GM12878 (cell line): Measurements from ENCODE around the gene SHD. TPM values are rescaled to one million over a fixed set of nuclear protein-coding genes. Genes with fewer than 3 reads are reported as not detected.
"Not testable (repeated sequence)": the region's sequence is repeated elsewhere in the genome, so short reads cannot be mapped to it uniquely, and the experiment has no call there.

Experiments
- ATAC-seq: fragments of 200-7000 bp; cut with Tn5 transposase; 3 replicates; pipeline ENCODE4 v1.9.1; 2020; ENCODE audit warnings: mild to moderate bottlenecking, moderate library complexity
- BruUV-seq: library from RNA; stranded (reverse); fragments of 400-500 nt; replicated peaks from 2 replicates; lab custom pipeline; 2021; lab: Mats Ljungman, UMichigan
- CTCF ChIA-PET: fragments of 300-600 bp; sonication (Branson Sonifier 250); formaldehyde crosslinking; extraction: SDS; loops from one replicate; lab custom pipeline; 2021; ENCODE audit warnings: inconsistent platforms; lab: Yijun Ruan, JAX
- POLR2A ChIA-PET: fragments of 350-600 bp; formaldehyde crosslinking; extraction: SDS; loops from one replicate; lab custom pipeline; 2021; ENCODE audit warnings: inconsistent platforms; lab: Charles Lee
- RAD21 ChIA-PET: fragments of 300-600 bp; sonication (Branson Sonifier 250); formaldehyde crosslinking; loops from one replicate; lab custom pipeline; 2023; ENCODE audit warnings: antibody characterized with exemption; ENCODE audit not compliant: unreplicated experiment; lab: Charles Lee
- SMC1A ChIA-PET: fragments of 300-600 bp; sonication (Branson Sonifier 250); formaldehyde crosslinking; loops from one replicate; lab custom pipeline; 2023; ENCODE audit not compliant: unreplicated experiment, uncharacterized antibody; lab: Charles Lee
- DNase-seq: peaks from one replicate; pipeline ENCODE4 v3.0.0-alpha.2; 2011; ENCODE audit warnings: low read depth, low spot score
- FAIRE-seq: peaks from 3 replicates; lab custom pipeline; 2011; peaks lifted over from hg19 to GRCh38; lab: Jason Lieb, UNC
- H2AFZ ChIP-seq: 2 replicates; pipeline ENCODE4 v1.6.0; 2011; ENCODE audit warnings: low read depth, low read length, control low read depth; ENCODE audit not compliant: control insufficient read depth
- H3K27ac ChIP-seq: 2 replicates; pipeline ENCODE4 v1.5.1; 2011; ENCODE audit warnings: control low read depth; ENCODE audit not compliant: control insufficient read depth, insufficient read depth
- H3K27me3 ChIP-seq, 2 experiments: replicated peaks in 1 of 2; 2 replicates each; pipeline versions ENCODE4 v1.6.0 to v1.6.1; 2011; ENCODE audit warnings: low read length in 1 of 2; ENCODE audit not compliant: control insufficient read depth in 2 of 2, insufficient read depth in 2 of 2
- H3K36me3 ChIP-seq, 2 experiments: 2 replicates each; pipeline ENCODE4 v1.5.1; 2011; ENCODE audit warnings: low read length in 1 of 2; ENCODE audit not compliant: control insufficient read depth in 2 of 2, insufficient read depth in 2 of 2
- H3K4me1 ChIP-seq: 2 replicates; pipeline ENCODE4 v1.6.1; 2011; ENCODE audit warnings: mild to moderate bottlenecking, low read length, moderate library complexity, mixed read lengths; ENCODE audit not compliant: control insufficient read depth, insufficient read depth
- H3K4me2 ChIP-seq: 2 replicates; pipeline ENCODE4 v1.6.0; 2011; ENCODE audit warnings: control low read depth; ENCODE audit not compliant: control insufficient read depth, insufficient read depth
- H3K4me3 ChIP-seq: fragments of 200-600 bp; sonication (generic); 2 replicates; pipeline ENCODE4 v1.5.1; 2016
- H3K79me2 ChIP-seq: 2 replicates; pipeline ENCODE4 v1.6.0; 2011; ENCODE audit warnings: low read length; ENCODE audit not compliant: control insufficient read depth, insufficient read depth
- H3K9ac ChIP-seq: 2 replicates; pipeline ENCODE4 v1.8.0; 2011; ENCODE audit warnings: low read length, control low read depth, mixed read lengths; ENCODE audit not compliant: control insufficient read depth, insufficient read depth
- H3K9me3 ChIP-seq: replicated peaks from 3 replicates; pipeline ENCODE4 v1.5.1; 2011; ENCODE audit warnings: mild to moderate bottlenecking, low read length; ENCODE audit not compliant: control insufficient read depth, insufficient read depth
- H4K20me1 ChIP-seq: 2 replicates; pipeline ENCODE4 v1.6.0; 2011; ENCODE audit not compliant: control insufficient read depth, insufficient read depth
- BHLHE40 ChIP-seq, 2 experiments: fragments of 450-650 bp in 1 of 2; IDR thresholded peaks; 2 replicates each; pipeline ENCODE4 v1.6.1; 2011 to 2017; ENCODE audit warnings: low read depth in 2 of 2, borderline replicate concordance in 1 of 2, improper control_type of control experiment in 1 of 2, low read length in 1 of 2, mild to moderate bottlenecking in 1 of 2
- BRCA1 ChIP-seq: IDR thresholded peaks from 2 replicates; pipeline ENCODE4 v1.6.1; 2011; ENCODE audit warnings: low read depth, low read length, improper control_type of control experiment
- EP300 ChIP-seq, 2 experiments: fragments of 150-350 bp in 1 of 2; IDR thresholded peaks; 2 replicates each; pipeline ENCODE4 v1.6.1; 2011 to 2012; ENCODE audit warnings: low read depth in 2 of 2, low read length in 2 of 2, borderline replicate concordance in 1 of 2, improper control_type of control experiment in 1 of 2, inconsistent platforms in 1 of 2; ENCODE audit not compliant: control insufficient read depth in 1 of 2
- ETV6 ChIP-seq, 2 experiments: fragments of 450-650 bp in 1 of 2; IDR thresholded peaks in 1 of 2; conservative IDR thresholded peaks in 1 of 2; 2 replicates each; pipeline ENCODE4 v1.6.1; 2014; ENCODE audit warnings: antibody characterized with exemption in 1 of 2, borderline replicate concordance in 1 of 2, low read depth in 1 of 2, mild to moderate bottlenecking in 1 of 2, moderate library complexity in 1 of 2
- IKZF1 ChIP-seq: fragments of 450-650 bp; conservative IDR thresholded peaks from 2 replicates; pipeline ENCODE4 v1.6.1; 2017; ENCODE audit warnings: antibody characterized with exemption, mild to moderate bottlenecking
- IRF4 ChIP-seq: IDR thresholded peaks from 2 replicates; pipeline ENCODE4 v1.6.1; 2011; ENCODE audit warnings: low read depth, low read length
- LARP7 ChIP-seq: fragments of 450-650 bp; IDR thresholded peaks from 2 replicates; pipeline ENCODE4 v1.6.1; 2017; ENCODE audit warnings: mild to moderate bottlenecking
- NR2C1 ChIP-seq: fragments of 450-650 bp; IDR thresholded peaks from 2 replicates; pipeline ENCODE4 v1.6.1; 2017; ENCODE audit warnings: antibody characterized with exemption, mild to moderate bottlenecking, moderate library complexity
- RAD51 ChIP-seq: fragments of 450-650 bp; IDR thresholded peaks from 2 replicates; pipeline ENCODE4 v1.6.1; 2016; ENCODE audit warnings: moderate library complexity, mild to moderate bottlenecking, inconsistent platforms
- ZSCAN29 ChIP-seq: fragments of 450-650 bp; IDR thresholded peaks from 2 replicates; pipeline ENCODE4 v1.6.1; 2017; ENCODE audit warnings: mild to moderate bottlenecking, moderate library complexity
- WGBS: methylation state at CpG from one replicate; pipeline ENCODE4 v1.1.6; 2016; ENCODE audit warnings: low lambda C conversion rate; ENCODE audit not compliant: insufficient replicate concordance, insufficient coverage; ENCODE audit errors: missing lambda C conversion rate; 5-methylcytosine and 5-hydroxymethylcytosine counted together
- in situ Hi-C: fragments of 300-500 bp; cut with MboI; formaldehyde crosslinking; loops from 9 replicates; pipeline ENCODE4 v1.14.3; 2018; ENCODE audit warnings: mixed read lengths
- intact Hi-C: fragments of 100-400 bp; cut with micrococcal nuclease; formaldehyde crosslinking; loops from one replicate; pipeline ENCODE4 v1.14.2; 2022; ENCODE audit not compliant: unreplicated experiment
- polyA plus RNA-seq, 11 experiments: library from polyadenylated mRNA; depleted of rRNA in 4 of 11; unstranded in 6 of 11; stranded (reverse) in 5 of 11; fragments of >200 nt; fragmentation: Nextera tagmentation in 4 of 11; fragmentation: Illumina TruSeq in 1 of 11; extraction: Ambion mirVana in 4 of 11; extraction: Trizol in 1 of 11; gene quantifications; 1 replicate in 1 of 11; 2 replicates in 10 of 11; pipeline versions ENCODE4 v1.2.1 to v1.2.3, GENCODE V29; 2011 to 2016; ENCODE audit warnings: inconsistent platforms in 2 of 11, missing spikeins in 2 of 11, low read depth in 1 of 11
- total RNA-seq, 4 experiments: library from RNA; depleted of rRNA in 3 of 4; stranded (reverse); fragments of >200 nt in 3 of 4; fragmentation: Illumina TruSeq in 1 of 4; extraction: Trizol in 1 of 4; gene quantifications; 2 replicates each; pipeline versions ENCODE4 v1.2.1 to v1.2.3, GENCODE V29; 2013 to 2021
- TF ChIP-seq, protein P1 (sequence below): fragments of 450-650 bp; IDR thresholded peaks from 2 replicates; pipeline ENCODE4 v1.6.1; 2017; ENCODE audit warnings: mild to moderate bottlenecking, moderate library complexity
- TF ChIP-seq, protein P2 (sequence below): fragments of 450-650 bp; IDR thresholded peaks from 2 replicates; pipeline ENCODE4 v1.6.1; 2017; ENCODE audit warnings: mild to moderate bottlenecking

Gene SHD
- total and polyA plus RNA-seq, 10 of the 15 experiments (the other 5 are each of a cell fraction or from before 2014, with no cell fraction given): 0.09 TPM; not detected in 9

DNA sequence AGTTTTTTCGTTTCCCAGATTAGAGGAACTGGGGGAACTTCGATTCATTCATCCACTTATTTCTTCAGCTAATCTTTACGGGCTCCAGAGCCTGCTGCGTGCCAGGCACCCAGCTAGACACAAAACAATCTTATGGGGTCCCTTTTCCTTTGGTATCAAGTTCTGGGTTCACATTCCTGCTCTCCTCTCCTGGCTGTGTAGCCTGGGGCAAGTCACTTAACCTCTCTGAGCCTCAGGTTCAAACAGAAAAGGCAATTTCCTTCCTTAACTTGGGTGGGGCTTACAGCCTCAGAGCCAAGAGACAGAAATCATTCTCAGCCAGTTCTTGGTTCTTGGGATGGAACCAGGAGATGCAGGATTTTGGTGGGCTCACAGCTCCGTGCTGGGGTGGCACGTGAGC lies 5.9 kb downstream of the SHD start:
- POLR2A ChIA-PET: no interaction called here
- TF ChIP-seq, protein P1, sequence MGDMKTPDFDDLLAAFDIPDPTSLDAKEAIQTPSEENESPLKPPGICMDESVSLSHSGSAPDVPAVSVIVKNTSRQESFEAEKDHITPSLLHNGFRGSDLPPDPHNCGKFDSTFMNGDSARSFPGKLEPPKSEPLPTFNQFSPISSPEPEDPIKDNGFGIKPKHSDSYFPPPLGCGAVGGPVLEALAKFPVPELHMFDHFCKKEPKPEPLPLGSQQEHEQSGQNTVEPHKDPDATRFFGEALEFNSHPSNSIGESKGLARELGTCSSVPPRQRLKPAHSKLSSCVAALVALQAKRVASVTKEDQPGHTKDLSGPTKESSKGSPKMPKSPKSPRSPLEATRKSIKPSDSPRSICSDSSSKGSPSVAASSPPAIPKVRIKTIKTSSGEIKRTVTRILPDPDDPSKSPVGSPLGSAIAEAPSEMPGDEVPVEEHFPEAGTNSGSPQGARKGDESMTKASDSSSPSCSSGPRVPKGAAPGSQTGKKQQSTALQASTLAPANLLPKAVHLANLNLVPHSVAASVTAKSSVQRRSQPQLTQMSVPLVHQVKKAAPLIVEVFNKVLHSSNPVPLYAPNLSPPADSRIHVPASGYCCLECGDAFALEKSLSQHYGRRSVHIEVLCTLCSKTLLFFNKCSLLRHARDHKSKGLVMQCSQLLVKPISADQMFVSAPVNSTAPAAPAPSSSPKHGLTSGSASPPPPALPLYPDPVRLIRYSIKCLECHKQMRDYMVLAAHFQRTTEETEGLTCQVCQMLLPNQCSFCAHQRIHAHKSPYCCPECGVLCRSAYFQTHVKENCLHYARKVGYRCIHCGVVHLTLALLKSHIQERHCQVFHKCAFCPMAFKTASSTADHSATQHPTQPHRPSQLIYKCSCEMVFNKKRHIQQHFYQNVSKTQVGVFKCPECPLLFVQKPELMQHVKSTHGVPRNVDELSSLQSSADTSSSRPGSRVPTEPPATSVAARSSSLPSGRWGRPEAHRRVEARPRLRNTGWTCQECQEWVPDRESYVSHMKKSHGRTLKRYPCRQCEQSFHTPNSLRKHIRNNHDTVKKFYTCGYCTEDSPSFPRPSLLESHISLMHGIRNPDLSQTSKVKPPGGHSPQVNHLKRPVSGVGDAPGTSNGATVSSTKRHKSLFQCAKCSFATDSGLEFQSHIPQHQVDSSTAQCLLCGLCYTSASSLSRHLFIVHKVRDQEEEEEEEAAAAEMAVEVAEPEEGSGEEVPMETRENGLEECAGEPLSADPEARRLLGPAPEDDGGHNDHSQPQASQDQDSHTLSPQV: no peak
- no peak for TF ChIP-seq IKZF1
- TF ChIP-seq EP300 (IDR thresholded peaks at IDR 0.05; ENCODE audit: borderline replicate concordance in 1 of 2, control insufficient read depth in 1 of 2, low read depth in 2 of 2, low read length in 2 of 2): no peak
- TF ChIP-seq RAD51: no peak
- no peak for TF ChIP-seq BHLHE40 (IDR thresholded peaks at IDR 0.05; ENCODE audit: borderline replicate concordance in 1 of 2, low read depth in 2 of 2, low read length in 1 of 2)
- no peak for TF ChIP-seq ZSCAN29
- no peak for TF ChIP-seq BRCA1
- TF ChIP-seq NR2C1: no peak
- TF ChIP-seq, protein P2, sequence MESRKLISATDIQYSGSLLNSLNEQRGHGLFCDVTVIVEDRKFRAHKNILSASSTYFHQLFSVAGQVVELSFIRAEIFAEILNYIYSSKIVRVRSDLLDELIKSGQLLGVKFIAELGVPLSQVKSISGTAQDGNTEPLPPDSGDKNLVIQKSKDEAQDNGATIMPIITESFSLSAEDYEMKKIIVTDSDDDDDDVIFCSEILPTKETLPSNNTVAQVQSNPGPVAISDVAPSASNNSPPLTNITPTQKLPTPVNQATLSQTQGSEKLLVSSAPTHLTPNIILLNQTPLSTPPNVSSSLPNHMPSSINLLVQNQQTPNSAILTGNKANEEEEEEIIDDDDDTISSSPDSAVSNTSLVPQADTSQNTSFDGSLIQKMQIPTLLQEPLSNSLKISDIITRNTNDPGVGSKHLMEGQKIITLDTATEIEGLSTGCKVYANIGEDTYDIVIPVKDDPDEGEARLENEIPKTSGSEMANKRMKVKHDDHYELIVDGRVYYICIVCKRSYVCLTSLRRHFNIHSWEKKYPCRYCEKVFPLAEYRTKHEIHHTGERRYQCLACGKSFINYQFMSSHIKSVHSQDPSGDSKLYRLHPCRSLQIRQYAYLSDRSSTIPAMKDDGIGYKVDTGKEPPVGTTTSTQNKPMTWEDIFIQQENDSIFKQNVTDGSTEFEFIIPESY: no peak
- TF ChIP-seq ETV6 (conservative IDR thresholded peaks at IDR 0.05 in 1 of 2, IDR thresholded peaks at IDR 0.05 in 1 of 2; ENCODE audit: borderline replicate concordance in 1 of 2, low read depth in 1 of 2): no peak
- TF ChIP-seq LARP7: no peak
- no peak for TF ChIP-seq IRF4
- TF ChIP-seq, all 136 proteins: peak for 0
- intact Hi-C loops (no loop called here), in situ Hi-C loops (no loop called here)
- no peak for FAIRE-seq
- Histone ChIP-seq H3K9me3 (no peaks in the 10 kb centered on the region), H3K27me3 (no peaks in the 10 kb centered on the region; a peak in 1 of 4 replicates), H3K4me3 (no peak overlapping the region), H2AFZ (no peak overlapping the region), H3K27ac (no peak overlapping the region), H3K9ac (no peak overlapping the region), H3K79me2 (no peaks in the 10 kb centered on the region), H3K4me2 (no peak overlapping the region), H4K20me1 (no peaks in the 10 kb centered on the region), H3K4me1 (no peaks in the 10 kb centered on the region), H3K36me3 (no peaks in the 10 kb centered on the region)
- no TSS peak for BruUV-seq
- no peak for DNase-seq
- 26% methylated on average over 6 of the region's 6 CpGs for WGBS
- no peak for ATAC-seq
- CTCF ChIA-PET: no interaction called here
- SMC1A ChIA-PET: no interaction called here
- RAD21 ChIA-PET: no interaction called here

DNA sequence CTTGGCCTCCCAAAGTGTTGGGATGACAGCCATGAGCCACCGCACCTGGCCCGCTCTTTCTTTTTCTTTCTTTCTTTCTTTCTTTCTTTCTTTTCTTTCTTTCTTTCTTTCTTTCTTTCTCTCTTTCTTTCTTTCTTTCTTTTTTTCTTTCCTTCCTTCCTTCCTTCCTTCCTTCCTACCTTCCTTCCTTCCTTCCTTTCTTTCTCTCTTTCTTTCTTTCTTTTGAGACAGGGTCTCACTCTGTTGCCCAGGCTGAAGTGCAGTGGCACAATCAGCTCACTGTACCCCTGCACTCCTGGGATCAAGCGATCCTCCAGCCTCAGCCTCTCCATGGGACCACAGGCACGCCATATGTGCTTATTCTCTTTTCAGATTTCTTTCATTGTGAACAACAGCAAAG lies 7.1 kb downstream of the SHD start:
- BruUV-seq, ATAC-seq, FAIRE-seq, in situ Hi-C loops, RAD21 ChIA-PET, H3K79me2 ChIP-seq, H3K4me1 ChIP-seq, intact Hi-C loops, H3K27ac ChIP-seq, H2AFZ ChIP-seq, POLR2A ChIA-PET, H4K20me1 ChIP-seq, H3K4me2 ChIP-seq, H3K9ac ChIP-seq, H3K4me3 ChIP-seq, SMC1A ChIA-PET, H3K36me3 ChIP-seq, H3K9me3 ChIP-seq, H3K27me3 ChIP-seq, DNase-seq: not testable (repeated sequence)
- 47% methylated on average over 4 of the region's 4 CpGs for WGBS
- CTCF ChIA-PET: interaction anchor here (0.6 kb wide), 1 partner anchor 115 kb away, joined by 3 read pairs; no protein-coding TSS in a partner anchor
